Naive thymus-derived CD4-positive, alpha-beta T cell (primary cell): ENCODE measurements around the gene POC1A. TPM values are rescaled to one million over a fixed set of nuclear protein-coding genes. Genes with fewer than 3 reads are reported as not detected.
A peak's percentile ranks its signal among the peaks of the same experiment; 100 is the strongest.
"Not testable (repeated sequence)": the region's sequence is repeated elsewhere in the genome, so short reads cannot be mapped to it uniquely, and the experiment has no call there.

ENCODE experiments used
- ATAC-seq: fragments of 150-1000 bp; cut with Tn5 transposase; 2 replicates; pipeline ENCODE4 v1.10.0; 2021; ENCODE audit warnings: mild to moderate bottlenecking, moderate library complexity
- CTCF ChIA-PET: fragments of 350-600 bp; sonication (Branson Sonifier 250); formaldehyde crosslinking; loops from one replicate; lab custom pipeline; 2021; ENCODE audit warnings: antibody characterized with exemption; lab: Charles Lee
- POLR2A ChIA-PET: fragments of 350-600 bp; sonication (Branson Sonifier 250); formaldehyde crosslinking; loops from one replicate; lab custom pipeline; 2021; ENCODE audit warnings: antibody characterized with exemption, inconsistent platforms; lab: Charles Lee
- DNase-seq, 9 donors: peaks; one replicate each; pipeline versions ENCODE4 v3.0.0 to v3.0.0-alpha.2; 2020 to 2022; ENCODE audit warnings: mixed read lengths in 1 of 9
- H3K27ac ChIP-seq: one replicate; pipeline ENCODE4 v1.7.0; 2013; ENCODE audit warnings: mild to moderate bottlenecking, low read depth, low read length, moderate library complexity
- H3K27me3 ChIP-seq, 2 donors: one replicate each; pipeline ENCODE4 v1.7.0; 2013; ENCODE audit warnings: low read length in 2 of 2, mild to moderate bottlenecking in 2 of 2, moderate library complexity in 2 of 2; ENCODE audit not compliant: control insufficient read depth in 2 of 2, insufficient read depth in 2 of 2
- H3K36me3 ChIP-seq, 3 experiments: 1 replicate in 2 of 3; 2 replicates in 1 of 3; pipeline ENCODE4 v1.7.0; 2013; ENCODE audit warnings: low read length in 3 of 3, mild to moderate bottlenecking in 3 of 3, moderate library complexity in 1 of 3; ENCODE audit not compliant: insufficient read depth in 3 of 3, control insufficient read depth in 2 of 3
- H3K4me1 ChIP-seq, 2 donors: one replicate each; pipeline ENCODE4 v1.7.0; 2013; ENCODE audit warnings: low read length in 2 of 2, mild to moderate bottlenecking in 2 of 2, moderate library complexity in 1 of 2; ENCODE audit not compliant: control insufficient read depth in 2 of 2, insufficient read depth in 2 of 2
- H3K4me3 ChIP-seq: 2 replicates; pipeline ENCODE4 v1.7.0; 2013; ENCODE audit warnings: mild to moderate bottlenecking, low read length
- H3K9me3 ChIP-seq, 3 experiments: 1 replicate in 2 of 3; 2 replicates in 1 of 3; pipeline ENCODE4 v1.7.0; 2013; ENCODE audit warnings: low read length in 3 of 3; ENCODE audit not compliant: control insufficient read depth in 2 of 3
- H3K27ac Mint-ChIP-seq, 9 donors: one replicate each; pipeline ENCODE4 v1.8.0; 2020 to 2022; ENCODE audit warnings: mixed read lengths in 9 of 9, mild to moderate bottlenecking in 8 of 9, moderate library complexity in 5 of 9, inconsistent platforms in 2 of 9
- H3K27me3 Mint-ChIP-seq, 5 donors: one replicate each; pipeline ENCODE4 v1.8.0; 2021 to 2022; ENCODE audit warnings: mixed read lengths in 5 of 5, mild to moderate bottlenecking in 1 of 5
- H3K36me3 Mint-ChIP-seq, 5 donors: one replicate each; pipeline ENCODE4 v1.8.0; 2020 to 2022; ENCODE audit warnings: mixed read lengths in 5 of 5, mild to moderate bottlenecking in 3 of 5, inconsistent platforms in 1 of 5
- H3K4me1 Mint-ChIP-seq, 7 donors: one replicate each; pipeline ENCODE4 v1.8.0; 2020 to 2022; ENCODE audit warnings: mixed read lengths in 7 of 7, mild to moderate bottlenecking in 3 of 7, inconsistent platforms in 1 of 7
- H3K4me3 Mint-ChIP-seq, 10 donors: one replicate each; pipeline ENCODE4 v1.8.0; 2020 to 2022; ENCODE audit warnings: mild to moderate bottlenecking in 10 of 10, mixed read lengths in 10 of 10, moderate library complexity in 6 of 10, inconsistent platforms in 2 of 10
- H3K9me3 Mint-ChIP-seq, 11 donors: one replicate each; pipeline ENCODE4 v1.8.0; 2020 to 2022; ENCODE audit warnings: mixed read lengths in 11 of 11, mild to moderate bottlenecking in 4 of 11, inconsistent platforms in 1 of 11, moderate library complexity in 1 of 11
- intact Hi-C, 2 donors: fragments of 100-400 bp; cut with micrococcal nuclease; formaldehyde crosslinking; loops; one replicate each; pipeline ENCODE4 v1.15.1; 2023
- polyA plus RNA-seq, 2 donors: library from polyadenylated mRNA; unstranded; fragments of 300-500 nt; fragmentation: Illumina TruSeq; gene quantifications; one replicate each; pipeline ENCODE4 v1.2.3, GENCODE V29; 2021
- total RNA-seq, 6 experiments: library from RNA in 5 of 6; stranded (reverse) in 5 of 6; gene quantifications; 1 replicate in 5 of 6; 2 replicates in 1 of 6; pipeline ENCODE4 v1.2.3 and lab custom pipeline; 2021 to 2026

Gene POC1A
- total and polyA plus RNA-seq, 7 experiments from 2014 or later, result 0.58 to 19.7 (median 1.3) TPM

DNA sequence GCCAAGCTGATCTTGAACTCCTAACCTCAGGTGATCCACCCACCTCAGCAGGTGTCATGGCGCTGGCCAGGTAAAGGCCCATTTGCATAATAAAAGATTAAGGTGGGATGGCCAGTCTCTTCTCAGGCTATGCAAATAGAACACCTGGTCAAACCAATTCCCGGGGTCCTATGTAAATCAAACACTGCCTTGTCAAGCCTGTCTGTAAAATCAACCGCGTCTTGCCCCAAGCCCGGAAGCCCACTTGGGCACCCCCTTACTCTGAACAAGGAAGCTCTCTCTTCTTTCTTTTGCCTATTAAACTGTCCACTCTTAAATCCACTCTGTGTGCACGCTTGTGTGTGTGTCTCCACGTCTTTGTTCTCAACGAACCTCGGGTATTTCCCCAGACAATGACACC is 13.0 kb upstream of the POC1A start:
- H3K4me1 Mint-ChIP-seq, result no peaks in the 10 kb centered on the region
- ATAC-seq (no peak), DNase-seq (no peak)
- H3K4me3 Mint-ChIP-seq, result no peak overlapping the region
- H3K36me3 ChIP-seq, result no peaks in the 10 kb centered on the region
- intact Hi-C loops, result no loop called here
- H3K27me3 Mint-ChIP-seq, result peaks cover 0 to 9% (median 0%) of the 10 kb centered on the region in 5 donors
- no peaks in the 10 kb centered on the region for H3K36me3 Mint-ChIP-seq
- H3K4me1 ChIP-seq, result no peaks in the 10 kb centered on the region
- POLR2A ChIA-PET, result no interaction called here
- H3K27ac ChIP-seq, result no peak overlapping the region
- no peaks in the 10 kb centered on the region for H3K9me3 ChIP-seq
- CTCF ChIA-PET, result interaction anchor here (1.6 kb wide), 1 partner anchor 12 kb away, joined by 4 read pairs; no protein-coding TSS in a partner anchor
- H3K27ac Mint-ChIP-seq, result no peak overlapping the region
- peaks cover 0 to 1% (median 0%) of the 10 kb centered on the region in 11 donors for H3K9me3 Mint-ChIP-seq
- H3K4me3 ChIP-seq, result no peak overlapping the region
- H3K27me3 ChIP-seq, result no peaks in the 10 kb centered on the region

DNA sequence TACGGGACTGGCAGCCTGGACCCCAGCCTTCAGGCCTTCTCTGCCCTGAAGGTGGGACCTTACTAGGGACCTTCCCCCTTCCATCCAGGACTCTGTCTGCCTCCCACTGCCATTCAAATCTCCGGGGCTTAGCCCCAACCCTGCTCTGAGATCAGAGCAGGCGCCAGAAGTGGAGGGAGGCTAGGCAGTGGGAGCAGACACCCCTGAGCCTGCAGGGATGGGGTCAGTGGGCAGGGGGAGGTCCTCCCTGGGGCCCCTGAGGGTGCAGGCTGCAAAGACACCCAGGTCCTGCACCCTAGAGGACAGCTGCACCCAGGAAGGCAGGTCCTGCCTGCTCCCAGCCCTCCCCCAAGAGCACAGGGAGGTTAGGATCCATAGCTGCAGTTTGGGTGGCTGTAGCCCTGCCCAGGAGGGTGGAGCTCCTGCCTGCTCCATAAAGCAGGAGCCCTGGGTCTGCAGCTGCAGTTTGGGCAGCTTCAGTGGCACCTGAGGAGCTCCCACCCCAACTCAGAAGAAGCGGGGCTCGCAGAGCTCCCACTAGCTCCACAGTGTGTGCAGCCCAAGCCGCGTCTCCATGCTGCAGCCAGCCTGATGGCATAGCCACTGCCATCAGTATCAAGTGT is 8.1 kb upstream of the POC1A start:
- Mint-ChIP-seq H3K36me3 (no peaks in the 10 kb centered on the region), H3K27me3 (peaks cover 0 to 13% (median 0%) of the 10 kb centered on the region in 5 donors), H3K4me1 (no peaks in the 10 kb centered on the region), H3K9me3 (no peaks in the 10 kb centered on the region), H3K27ac (no peak overlapping the region), H3K4me3 (no peak overlapping the region)
- H3K36me3 ChIP-seq, result no peaks in the 10 kb centered on the region
- no peaks in the 10 kb centered on the region for H3K9me3 ChIP-seq
- ATAC-seq (no peak), DNase-seq (no peak)
- POLR2A ChIA-PET, result interaction anchor here (0.9 kb wide), 1 partner anchor 12 kb away, joined by 4 read pairs; no protein-coding TSS in a partner anchor
- intact Hi-C loops, result no loop called here
- no peaks in the 10 kb centered on the region for H3K27me3 ChIP-seq
- CTCF ChIA-PET, result interaction anchor here (0.6 kb wide), 1 partner anchor 250 kb away, joined by 4 read pairs; no protein-coding TSS in a partner anchor
- no peak overlapping the region for H3K27ac ChIP-seq
- no peak overlapping the region for H3K4me3 ChIP-seq
- no peaks in the 10 kb centered on the region for H3K4me1 ChIP-seq

DNA sequence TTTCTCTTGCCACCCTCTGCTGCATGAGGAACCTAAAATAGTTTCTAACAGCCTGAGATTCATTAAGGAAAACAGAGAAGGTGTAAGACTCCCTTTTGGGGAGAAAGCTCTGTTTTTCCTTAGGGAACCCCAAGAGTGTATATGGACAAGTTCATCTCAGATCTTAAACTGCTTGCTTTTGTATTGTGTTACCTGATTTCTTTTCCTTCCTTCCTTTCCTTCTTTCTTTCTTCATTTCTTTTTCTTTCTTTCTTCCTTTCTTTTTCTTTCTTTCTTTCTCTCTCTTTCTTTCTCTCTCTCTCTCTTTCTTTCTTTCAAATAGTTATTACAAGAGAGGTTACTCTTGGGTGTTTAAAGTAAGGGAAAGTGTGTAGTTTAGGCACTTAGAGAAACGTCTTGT is 5.3 kb upstream of the POC1A start:
- POLR2A ChIA-PET, result no interaction called here
- no peak for DNase-seq
- H3K27ac Mint-ChIP-seq, result peak overlapping the region in 1 of 9 donors; percentile 52

DNA sequence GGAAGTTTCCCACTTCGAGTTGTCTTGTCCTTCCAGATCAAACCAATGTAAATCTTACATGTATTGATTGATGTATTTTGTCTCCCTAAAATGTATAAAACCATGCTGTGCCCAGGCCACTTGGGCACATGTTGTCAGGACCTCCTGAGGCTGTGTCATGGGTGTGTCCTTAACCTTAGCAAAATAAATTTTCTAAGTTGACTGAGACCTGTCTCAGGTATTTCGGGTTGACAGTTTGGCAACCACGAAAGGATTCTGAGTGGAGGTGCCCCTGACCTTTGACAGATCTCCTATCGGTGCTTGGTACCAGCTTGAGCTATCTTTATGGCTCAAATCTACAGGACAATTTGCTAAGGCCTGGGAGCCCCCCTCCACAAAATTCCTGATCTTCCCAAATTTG is 1.7 kb upstream of the POC1A start:
- CTCF ChIA-PET, result no interaction called here
- H3K27ac Mint-ChIP-seq, result peak overlapping the region in 8 of 9 donors; percentile 33 to 75 (median 51)
- Histone ChIP-seq H3K4me1 (peaks cover 4 to 6% of the 10 kb centered on the region in 2 donors), H3K4me3 (no peak overlapping the region), H3K27me3 (no peaks in the 10 kb centered on the region), H3K9me3 (no peaks in the 10 kb centered on the region), H3K27ac (no peak overlapping the region), H3K36me3 (peaks cover 0 to 4% (median 0%) of the 10 kb centered on the region in 3 experiments)
- ATAC-seq (no peak), DNase-seq (no peak)
- peaks cover 5 to 22% (median 6%) of the 10 kb centered on the region in 7 donors for H3K4me1 Mint-ChIP-seq
- H3K4me3 Mint-ChIP-seq, result peak overlapping the region; percentile 53 to 96 (median 68)
- no peaks in the 10 kb centered on the region for H3K9me3 Mint-ChIP-seq
- H3K36me3 Mint-ChIP-seq, result no peaks in the 10 kb centered on the region
- intact Hi-C loops, result loop anchor here (2.0 to 10.0 kb wide), 6 partner anchors 69 to 1541 kb away; partner anchors contain the start of genes CISH (in 1 of the 2), DCAF1 (in 1 of the 2), MAPKAPK3 (in 1 of the 2) and TLR9 (in 1 of the 2)
- H3K27me3 Mint-ChIP-seq, result peaks cover 0 to 5% (median 0%) of the 10 kb centered on the region in 5 donors
- POLR2A ChIA-PET, result no interaction called here

More for the DNA sequence above, 5.3 kb upstream of the POC1A start:
- Mint-ChIP-seq H3K4me3 (no peak overlapping the region), H3K36me3 (no peaks in the 10 kb centered on the region), H3K4me1 (peaks cover 4 to 11% (median 6%) of the 10 kb centered on the region in 7 donors), H3K27me3 (peaks cover 0 to 5% (median 0%) of the 10 kb centered on the region in 5 donors), H3K9me3 (no peaks in the 10 kb centered on the region)
- Histone ChIP-seq H3K9me3 (no peaks in the 10 kb centered on the region), H3K27ac (no peak overlapping the region), H3K4me1 (no peaks in the 10 kb centered on the region), H3K36me3 (peaks cover 0 to 1% (median 0%) of the 10 kb centered on the region in 3 experiments), H3K4me3 (no peak overlapping the region), H3K27me3 (no peaks in the 10 kb centered on the region)
- no peak for ATAC-seq
- intact Hi-C loops, result loop anchor here (10.0 kb wide), 3 partner anchors 65 to 1545 kb away; partner anchors contain the start of genes CISH (in 1 of the 2), DCAF1 (in 1 of the 2), MAPKAPK3 (in 1 of the 2) and TLR9 (in 1 of the 2)
- CTCF ChIA-PET, result no interaction called here

DNA sequence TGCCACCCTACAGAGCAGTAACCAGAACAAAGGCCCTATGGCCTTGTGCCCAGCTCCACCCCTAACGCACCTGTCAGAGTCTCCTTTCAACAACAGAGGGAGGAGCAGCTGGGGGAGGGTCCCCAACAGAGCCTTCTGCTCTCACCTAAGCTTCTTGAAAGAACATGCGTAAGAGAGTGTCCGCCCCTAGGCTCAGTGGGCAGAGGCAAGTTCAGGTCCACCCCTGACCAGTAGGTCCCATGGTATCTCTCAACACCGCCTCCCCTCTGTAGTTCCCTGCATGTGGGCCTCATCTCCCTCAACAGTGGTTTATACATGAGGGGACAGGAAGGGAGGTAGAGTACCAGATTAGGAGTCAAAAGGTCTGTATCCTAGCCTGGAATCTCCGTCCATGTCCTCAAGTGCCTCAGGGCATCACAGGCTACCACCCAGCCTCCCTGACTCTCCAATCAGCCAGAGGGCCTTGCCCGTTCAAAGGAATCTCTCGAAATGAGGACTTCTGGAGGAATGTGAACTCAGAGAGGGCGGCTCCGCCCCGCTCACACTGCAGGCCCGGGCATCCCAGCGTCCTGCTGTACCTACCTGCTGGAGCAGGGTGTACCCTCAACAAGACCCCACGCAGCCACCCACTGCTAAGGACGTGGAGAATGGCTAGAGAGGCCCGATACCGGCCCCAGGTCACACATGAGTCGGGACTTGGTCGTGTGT is 680 bp downstream of the POC1A start:
- ChIA-PET CTCF (interaction anchor here (1.7 kb wide), 1 partner anchor 67 kb away, joined by 5 read pairs; no protein-coding TSS in a partner anchor), POLR2A (interaction anchor here (0.9 to 1.7 kb wide), 2 partner anchors 43 to 97 kb away, joined by 3 to 16 read pairs; partner anchors contain the start of gene DUSP7)
- Mint-ChIP-seq H3K27me3 (no peaks in the 10 kb centered on the region), H3K4me3 (peak overlapping the region; percentile 88 to 98 (median 96)), H3K36me3 (no peaks in the 10 kb centered on the region), H3K4me1 (peaks cover 5 to 22% (median 6%) of the 10 kb centered on the region in 7 donors), H3K9me3 (no peaks in the 10 kb centered on the region), H3K27ac (peak overlapping the region in 7 of 9 donors; percentile 41 to 97 (median 92))
- Histone ChIP-seq H3K27me3 (no peaks in the 10 kb centered on the region), H3K27ac (peak overlapping the region; percentile 85), H3K4me3 (peak overlapping the region; percentile 98), H3K4me1 (peaks cover 4 to 6% of the 10 kb centered on the region in 2 donors), H3K36me3 (peaks cover 0 to 4% (median 0%) of the 10 kb centered on the region in 3 experiments), H3K9me3 (no peaks in the 10 kb centered on the region)
- intact Hi-C loops, result loop anchor here (1.0 to 10.0 kb wide), 13 partner anchors 45 to 1539 kb away; partner anchors contain the start of genes ALAS1 (in 2 of the 2), ABHD14A (in 1 of the 2), CISH (in 1 of the 2) and DCAF1 (in 1 of the 2)
- DNase-seq (peak in 1 of 9 donors; percentile 38), ATAC-seq (no peak)

DNA sequence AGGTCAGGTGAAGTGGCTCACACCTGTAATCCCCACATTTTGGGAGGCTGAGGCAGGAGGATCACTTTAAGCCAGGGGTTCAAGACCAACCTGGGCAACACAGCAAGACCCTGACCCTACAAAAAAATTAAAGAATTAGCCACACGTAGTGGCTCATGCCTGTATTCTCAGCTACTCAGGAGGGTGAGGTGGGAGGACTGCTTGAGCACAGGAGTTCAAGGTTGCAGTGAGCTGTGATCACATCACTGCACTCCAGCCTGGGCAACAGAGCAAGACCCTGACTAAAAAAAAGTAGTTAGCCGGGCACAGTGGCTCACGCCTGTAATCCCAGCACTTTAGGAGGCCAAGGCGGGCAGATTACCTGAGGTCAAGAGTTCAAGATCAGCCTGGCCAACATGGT is 2.2 kb downstream of the POC1A start:
- not testable (repeated sequence) for H3K4me3 ChIP-seq, H3K36me3 Mint-ChIP-seq, H3K9me3 Mint-ChIP-seq, H3K36me3 ChIP-seq, ATAC-seq, H3K9me3 ChIP-seq, H3K4me3 Mint-ChIP-seq, DNase-seq, H3K27ac ChIP-seq, H3K27me3 Mint-ChIP-seq, H3K4me1 ChIP-seq, H3K27me3 ChIP-seq
- POLR2A ChIA-PET, result interaction anchor here (0.8 kb wide), 1 partner anchor 44 kb away, joined by 3 read pairs; no protein-coding TSS in a partner anchor
- intact Hi-C loops, result loop anchor here (10.0 kb wide), 3 partner anchors 73 to 1537 kb away; partner anchors contain the start of genes CISH (in 1 of the 2), DCAF1 (in 1 of the 2), MAPKAPK3 (in 1 of the 2) and TLR9 (in 1 of the 2)
- H3K27ac Mint-ChIP-seq, result peak overlapping the region in 1 of 9 donors; percentile 21
- CTCF ChIA-PET, result interaction anchor here (0.8 kb wide), 1 partner anchor 187 kb away, joined by 3 read pairs; no protein-coding TSS in a partner anchor
- H3K4me1 Mint-ChIP-seq, result peaks cover 5 to 22% (median 6%) of the 10 kb centered on the region in 7 donors
